GM18502 (cell line): ENCODE results near the gene GDI1.

Source experiments
- ATAC-seq: cut with Tn5 transposase; IDR thresholded peaks from one replicate; pipeline ENCODE4 v1.9.1; 2021; ENCODE audit warnings: mild to moderate bottlenecking; ENCODE audit not compliant: unreplicated experiment, poor library complexity

The GDI1 gene

GRCh38 chrX:154435171-154435733 is 1.7 kb upstream of the GDI1 start:
- no peak for ATAC-seq

- no peak for ATAC-seq
Observed at GRCh38 chrX:154436374-154436982, 476 bp upstream of the GDI1 start.

GRCh38 chrX:154437971-154438893 is 1.3 kb downstream of the GDI1 start:
- no peak for ATAC-seq

GRCh38 chrX:154439841-154440240 is 2.9 kb downstream of the GDI1 start:
- ATAC-seq: no peak

- ATAC-seq: no peak
Observed at GRCh38 chrX:154440623-154441357, 3.8 kb downstream of the GDI1 start.

GRCh38 chrX:154441564-154441963 is 4.6 kb downstream of the GDI1 start:
- no peak for ATAC-seq

GRCh38 chrX:154441984-154442707 is 5.2 kb downstream of the GDI1 start:
- no peak for ATAC-seq

GRCh38 chrX:154443479-154443910 is 6.5 kb downstream of the GDI1 start:
- no peak for ATAC-seq

GRCh38 chrX:154443992-154444754 is 7.2 kb downstream of the GDI1 start, which contains the start of gene FAM50A:
Gene FAM50A (plus strand): TSS chrX:154444141. CDS start chrX:154444236, 95 bp downstream.
- ATAC-seq: peak; percentile 76

- no peak for ATAC-seq
Observed at GRCh38 chrX:154444755-154445246, 7.8 kb downstream of the GDI1 start.

- ATAC-seq: no peak
Observed at GRCh38 chrX:154445776-154446175, 8.8 kb downstream of the GDI1 start.

GRCh38 chrX:154446430-154446829 is 9.5 kb downstream of the GDI1 start:
- ATAC-seq: no peak

GRCh38 chrX:154448484-154448883 is 11.5 kb downstream of the GDI1 start:
- no peak for ATAC-seq

- ATAC-seq: no peak
Observed at GRCh38 chrX:154449618-154450017, 12.7 kb downstream of the GDI1 start.

GRCh38 chrX:154450312-154450711 is 13.4 kb downstream of the GDI1 start:
- ATAC-seq: no peak

GRCh38 chrX:154452823-154453222 is 15.9 kb downstream of the GDI1 start:
- no peak for ATAC-seq

- peak; percentile 57 for ATAC-seq
Observed at GRCh38 chrX:154457491-154458115, 20.6 kb downstream of the GDI1 start.

- peak; percentile 57 for ATAC-seq
Observed at GRCh38 chrX:154458116-154458953, 21.4 kb downstream of the GDI1 start, which contains the start of gene PLXNA3. Gene PLXNA3 (plus strand): TSS chrX:154458281. CDS start chrX:154460184, 1,903 bp downstream.
